Mucosa of stomach (tissue), 1 donor: ENCODE measurements around the gene ADCY10.
"Not testable (repeated sequence)": the region's sequence is repeated elsewhere in the genome, so short reads cannot be mapped to it uniquely, and the experiment has no call there.

Experiments
- H3K27me3 ChIP-seq: one replicate; pipeline ENCODE4 v1.7.0; 2013; ENCODE audit warnings: mild to moderate bottlenecking, low read length; ENCODE audit not compliant: control insufficient read depth, insufficient read depth
- H3K36me3 ChIP-seq: one replicate; pipeline ENCODE4 v1.7.0; 2013; ENCODE audit warnings: low read length; ENCODE audit not compliant: control insufficient read depth, insufficient read depth
- H3K4me1 ChIP-seq: one replicate; pipeline ENCODE4 v1.7.0; 2013; ENCODE audit warnings: mild to moderate bottlenecking, low read length; ENCODE audit not compliant: control insufficient read depth, insufficient read depth
- H3K4me3 ChIP-seq: one replicate; pipeline ENCODE4 v1.7.0; 2013; ENCODE audit warnings: low read length
- H3K9ac ChIP-seq: one replicate; pipeline ENCODE4 v1.7.0; 2013; ENCODE audit warnings: mild to moderate bottlenecking, low read length, moderate library complexity
- H3K9me3 ChIP-seq: one replicate; pipeline ENCODE4 v1.7.0; 2013; ENCODE audit warnings: mild to moderate bottlenecking, low read length, moderate library complexity; ENCODE audit not compliant: control insufficient read depth
- donor health status: Pancreatic carcinoma.

The ADCY10 gene

GRCh38 chr1:167832693-167833092 lies 81.2 kb downstream of the ADCY10 start:
- H3K4me3 ChIP-seq = no peak overlapping the region
- no peaks in the 10 kb centered on the region for H3K36me3 ChIP-seq
- no peak overlapping the region for H3K9ac ChIP-seq
- H3K27me3 ChIP-seq = no peaks in the 10 kb centered on the region
- H3K4me1 ChIP-seq = no peaks in the 10 kb centered on the region
- no peaks in the 10 kb centered on the region for H3K9me3 ChIP-seq

- H3K9ac ChIP-seq, H3K36me3 ChIP-seq, H3K27me3 ChIP-seq, H3K9me3 ChIP-seq, H3K4me1 ChIP-seq, H3K4me3 ChIP-seq: not testable (repeated sequence)
Measured at GRCh38 chr1:167830668-167831067, 83.3 kb downstream of the ADCY10 start.

DNA sequence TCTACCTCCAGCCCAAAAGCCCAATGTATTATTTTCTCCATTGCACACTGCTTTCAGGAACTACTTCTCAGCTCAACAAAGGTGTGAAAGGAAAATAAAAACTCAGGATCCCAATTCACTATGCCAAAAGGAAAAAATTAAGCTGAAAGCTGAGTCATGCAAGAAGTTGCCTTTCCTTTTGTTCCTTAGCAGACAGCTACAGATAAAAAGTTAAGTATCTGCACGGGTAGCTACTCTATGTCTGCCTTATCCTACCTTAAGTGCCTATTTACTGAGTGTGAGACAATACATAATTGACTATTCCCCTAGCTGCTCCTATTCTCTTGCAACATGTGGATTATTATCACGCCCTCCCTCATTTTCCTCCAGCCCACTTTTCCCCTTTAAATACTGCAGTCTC lies 84.1 kb downstream of the ADCY10 start:
- Histone ChIP-seq H3K36me3 (no peaks in the 10 kb centered on the region), H3K27me3 (no peaks in the 10 kb centered on the region), H3K4me1 (no peaks in the 10 kb centered on the region), H3K9me3 (no peaks in the 10 kb centered on the region), H3K4me3 (no peak overlapping the region), H3K9ac (no peak overlapping the region)

DNA sequence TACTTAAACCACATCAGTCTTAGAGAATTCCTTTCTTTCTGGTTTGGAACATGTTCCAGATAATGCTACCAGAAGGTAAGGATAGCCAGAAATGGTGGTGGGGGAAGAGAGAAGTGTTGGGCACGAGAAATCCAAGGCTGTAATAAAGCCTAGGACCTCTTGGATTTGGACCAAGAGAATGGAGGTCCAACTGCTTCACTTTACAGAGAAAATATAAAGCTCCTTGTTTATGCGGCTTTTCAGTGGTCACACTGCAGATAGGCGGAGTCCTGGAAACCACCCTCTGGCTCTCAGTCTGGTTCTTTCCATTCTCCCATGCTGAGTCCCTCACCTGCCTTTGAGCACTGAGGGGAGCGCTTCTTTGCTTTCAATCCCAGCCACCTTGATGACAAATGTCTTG lies 87.8 kb downstream of the ADCY10 start:
- no peaks in the 10 kb centered on the region for H3K36me3 ChIP-seq
- no peaks in the 10 kb centered on the region for H3K27me3 ChIP-seq
- H3K9ac ChIP-seq = no peak overlapping the region
- H3K4me1 ChIP-seq = no peaks in the 10 kb centered on the region
- no peak overlapping the region for H3K4me3 ChIP-seq
- no peaks in the 10 kb centered on the region for H3K9me3 ChIP-seq

- H3K27me3 ChIP-seq = no peaks in the 10 kb centered on the region
- no peaks in the 10 kb centered on the region for H3K9me3 ChIP-seq
- H3K36me3 ChIP-seq = no peaks in the 10 kb centered on the region
- peaks cover 1% of the 10 kb centered on the region for H3K4me1 ChIP-seq
- no peak overlapping the region for H3K9ac ChIP-seq
- H3K4me3 ChIP-seq = no peak overlapping the region
Measured at GRCh38 chr1:167825419-167826079, 88.4 kb downstream of the ADCY10 start.

- Histone ChIP-seq H3K4me1 (peaks cover 4% of the 10 kb centered on the region), H3K9ac (no peak overlapping the region), H3K4me3 (no peak overlapping the region), H3K36me3 (no peaks in the 10 kb centered on the region), H3K9me3 (no peaks in the 10 kb centered on the region), H3K27me3 (no peaks in the 10 kb centered on the region)
Measured at GRCh38 chr1:167824163-167824794, 89.7 kb downstream of the ADCY10 start.

GRCh38 chr1:167821969-167822685 lies 91.8 kb downstream of the ADCY10 start:
- no peaks in the 10 kb centered on the region for H3K36me3 ChIP-seq
- no peaks in the 10 kb centered on the region for H3K9me3 ChIP-seq
- H3K27me3 ChIP-seq = no peaks in the 10 kb centered on the region
- H3K9ac ChIP-seq = no peak overlapping the region
- H3K4me3 ChIP-seq = no peak overlapping the region
- peaks cover 8% of the 10 kb centered on the region for H3K4me1 ChIP-seq

DNA sequence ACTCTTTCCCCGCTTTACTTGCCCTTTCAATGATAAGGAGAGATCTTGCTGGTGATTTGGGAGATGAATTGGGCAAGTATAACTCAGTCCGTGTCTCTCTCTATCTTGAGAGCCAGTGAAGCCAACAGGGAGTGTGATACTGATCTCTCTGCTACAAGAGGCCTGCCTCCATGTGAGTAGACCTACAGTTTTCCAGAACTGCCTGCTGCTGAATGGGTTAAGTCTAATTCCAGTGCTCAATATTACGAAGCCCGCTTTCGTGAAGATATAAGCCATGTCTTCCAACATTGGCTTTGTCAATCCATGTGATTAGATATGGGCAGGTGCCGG lies 92.6 kb downstream of the ADCY10 start:
- H3K4me3 ChIP-seq = no peak overlapping the region
- no peak overlapping the region for H3K9ac ChIP-seq
- H3K4me1 ChIP-seq = peaks cover 12% of the 10 kb centered on the region
- no peaks in the 10 kb centered on the region for H3K9me3 ChIP-seq
- H3K36me3 ChIP-seq = no peaks in the 10 kb centered on the region
- no peaks in the 10 kb centered on the region for H3K27me3 ChIP-seq

DNA sequence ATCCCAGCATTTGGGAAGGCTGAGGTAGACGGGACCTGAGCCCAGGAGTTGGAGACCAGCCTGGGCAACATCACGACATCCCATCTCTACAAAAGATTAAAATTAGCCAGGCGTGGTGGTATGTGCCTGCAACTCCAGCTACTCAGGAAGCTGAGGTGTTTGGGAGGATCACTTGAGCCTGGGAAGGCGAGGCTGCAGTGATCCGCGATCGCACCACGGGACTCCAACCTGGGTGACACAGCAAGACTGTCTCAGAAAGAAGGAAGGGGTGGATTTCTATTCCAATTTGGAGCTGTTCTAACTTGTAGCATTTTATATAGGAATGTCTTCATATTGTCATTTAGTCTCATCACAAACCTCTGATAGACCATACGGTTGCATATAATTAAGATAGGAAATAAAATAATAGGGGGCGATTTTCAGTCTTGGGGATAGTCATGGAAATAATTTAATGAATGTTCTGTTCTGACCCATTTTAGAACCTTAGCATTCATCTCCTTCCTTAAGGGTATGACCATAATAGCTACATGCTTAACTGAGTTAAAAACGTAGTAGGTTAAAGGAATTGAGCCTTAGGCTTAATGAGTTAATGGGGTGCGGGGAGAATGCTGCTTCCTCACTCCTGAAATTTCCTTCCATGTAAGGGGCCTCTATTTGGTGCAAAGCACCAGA lies 93.1 kb downstream of the ADCY10 start:
- Histone ChIP-seq H3K9ac (no peak overlapping the region), H3K27me3 (no peaks in the 10 kb centered on the region), H3K4me1 (peaks cover 12% of the 10 kb centered on the region), H3K9me3 (no peaks in the 10 kb centered on the region), H3K36me3 (no peaks in the 10 kb centered on the region), H3K4me3 (no peak overlapping the region)

- H3K36me3 ChIP-seq = no peaks in the 10 kb centered on the region
- H3K4me3 ChIP-seq = peak overlapping the region; percentile 36
- H3K4me1 ChIP-seq = peaks cover 12% of the 10 kb centered on the region
- H3K9ac ChIP-seq = peak overlapping the region; percentile 61
- H3K9me3 ChIP-seq = no peaks in the 10 kb centered on the region
- no peaks in the 10 kb centered on the region for H3K27me3 ChIP-seq
Measured at GRCh38 chr1:167819849-167820683, 93.9 kb downstream of the ADCY10 start.

DNA sequence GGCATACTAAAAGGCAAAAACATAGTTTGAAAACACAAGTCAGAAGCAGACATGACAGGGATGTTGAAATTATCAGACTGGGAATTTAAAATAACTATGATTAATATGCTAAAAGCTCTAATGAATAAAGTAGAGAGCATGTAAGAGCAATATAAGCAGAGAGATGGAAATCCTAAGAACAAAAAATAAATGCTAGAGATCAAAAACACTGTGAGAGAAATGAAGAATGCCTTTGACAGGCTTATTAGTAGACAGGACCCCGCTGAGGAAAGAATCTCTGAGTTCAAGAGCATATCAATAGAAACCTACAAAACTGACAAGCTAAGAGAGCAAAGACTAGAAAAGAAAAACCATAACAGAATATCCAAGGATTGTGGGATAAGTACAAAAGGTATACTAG lies 98.3 kb downstream of the ADCY10 start:
- no peak overlapping the region for H3K4me3 ChIP-seq
- H3K27me3 ChIP-seq = no peaks in the 10 kb centered on the region
- no peaks in the 10 kb centered on the region for H3K9me3 ChIP-seq
- no peak overlapping the region for H3K9ac ChIP-seq
- H3K36me3 ChIP-seq = no peaks in the 10 kb centered on the region
- H3K4me1 ChIP-seq = peaks cover 12% of the 10 kb centered on the region
